ENCODE data around the gene STRADA.

The STRADA gene

GRCh38 chr17:63706336-63707082 is 35.1 kb downstream of the STRADA start:
- no peaks in the 10 kb centered on the region for H3K36me3 ChIP-seq (ENCODE audit: insufficient read depth)
- no peak overlapping the region for H3K9ac ChIP-seq

GRCh38 chr17:63705657-63706056 is 35.9 kb downstream of the STRADA start:
- Histone ChIP-seq H3K4me2 (no peak overlapping the region), H4K20me1 (ENCODE audit: insufficient read depth) (no peaks in the 10 kb centered on the region), H3K4me3 (IDR thresholded peaks at IDR 0.05; ENCODE audit: insufficient read depth, low read depth, low read length) (no peak overlapping the region), H3K4me1 (ENCODE audit: low read depth, poor library complexity, severe bottlenecking) (peaks cover 9% of the 10 kb centered on the region), H3K79me2 (ENCODE audit: insufficient read depth, low read depth) (peaks cover 7% of the 10 kb centered on the region), H3K9ac (no peak overlapping the region), H3K36me3 (ENCODE audit: insufficient read depth) (no peaks in the 10 kb centered on the region), H3K27ac (no peak overlapping the region), H3K27me3 (ENCODE audit: insufficient read depth, low read depth) (no peaks in the 10 kb centered on the region), H2AFZ (ENCODE audit: low read depth) (no peak overlapping the region)
- no peak for TF ChIP-seq CTCF (conservative IDR thresholded peaks at IDR 0.05; ENCODE audit: low read depth, low read length)

More at GRCh38 chr17:63706336-63707082, 35.1 kb downstream of the STRADA start:
- no peak overlapping the region for H3K4me2 ChIP-seq
- H3K27me3 ChIP-seq (ENCODE audit: insufficient read depth, low read depth), result no peaks in the 10 kb centered on the region
- H3K27ac ChIP-seq, result no peak overlapping the region
- no peaks in the 10 kb centered on the region for H4K20me1 ChIP-seq (ENCODE audit: insufficient read depth)
- H3K79me2 ChIP-seq (ENCODE audit: insufficient read depth, low read depth), result peaks cover 1% of the 10 kb centered on the region; the same call in 1 of the 2 replicates
- peaks cover under 1% of the 10 kb centered on the region for H3K4me1 ChIP-seq (ENCODE audit: low read depth, poor library complexity, severe bottlenecking)
- H3K4me3 ChIP-seq (IDR thresholded peaks at IDR 0.05; ENCODE audit: insufficient read depth, low read depth, low read length), result no peak overlapping the region
- TF ChIP-seq CTCF (conservative IDR thresholded peaks at IDR 0.05; ENCODE audit: low read depth, low read length), result no peak
- no peak overlapping the region for H2AFZ ChIP-seq (ENCODE audit: low read depth)

- no peaks in the 10 kb centered on the region for H4K20me1 ChIP-seq (ENCODE audit: insufficient read depth)
- no peaks in the 10 kb centered on the region for H3K36me3 ChIP-seq (ENCODE audit: insufficient read depth)
- H3K4me3 ChIP-seq (IDR thresholded peaks at IDR 0.05; ENCODE audit: insufficient read depth, low read depth, low read length), result no peak overlapping the region
- no peak overlapping the region for H3K9ac ChIP-seq
- H3K4me2 ChIP-seq, result no peak overlapping the region
- TF ChIP-seq CTCF (conservative IDR thresholded peaks at IDR 0.05; ENCODE audit: low read depth, low read length), result no peak
- peaks cover 7% of the 10 kb centered on the region for H3K79me2 ChIP-seq (ENCODE audit: insufficient read depth, low read depth)
- H3K27me3 ChIP-seq (ENCODE audit: insufficient read depth, low read depth), result no peaks in the 10 kb centered on the region
- H2AFZ ChIP-seq (ENCODE audit: low read depth), result no peak overlapping the region
- no peak overlapping the region for H3K27ac ChIP-seq
- peaks cover 9% of the 10 kb centered on the region for H3K4me1 ChIP-seq (ENCODE audit: low read depth, poor library complexity, severe bottlenecking)
Measured at GRCh38 chr17:63704836-63705235, 36.8 kb downstream of the STRADA start.

GRCh38 chr17:63704259-63704576 is 37.4 kb downstream of the STRADA start:
- Histone ChIP-seq H3K79me2 (ENCODE audit: insufficient read depth, low read depth) (peaks cover 7% of the 10 kb centered on the region), H2AFZ (ENCODE audit: low read depth) (no peak overlapping the region), H3K9ac (no peak overlapping the region), H3K4me3 (IDR thresholded peaks at IDR 0.05; ENCODE audit: insufficient read depth, low read depth, low read length) (no peak overlapping the region), H4K20me1 (ENCODE audit: insufficient read depth) (no peaks in the 10 kb centered on the region), H3K27me3 (ENCODE audit: insufficient read depth, low read depth) (no peaks in the 10 kb centered on the region), H3K4me2 (no peak overlapping the region), H3K27ac (no peak overlapping the region), H3K36me3 (ENCODE audit: insufficient read depth) (no peaks in the 10 kb centered on the region), H3K4me1 (ENCODE audit: low read depth, poor library complexity, severe bottlenecking) (peaks cover 10% of the 10 kb centered on the region)
- no peak for TF ChIP-seq CTCF (conservative IDR thresholded peaks at IDR 0.05; ENCODE audit: low read depth, low read length)

All from KMS-11 (cell line).